HG03196 (cell line): ENCODE data around the gene MPC2.
A peak's percentile ranks its signal among the peaks of the same experiment; 100 is the strongest.
"Not testable (repeated sequence)": the region's sequence is repeated elsewhere in the genome, so short reads cannot be mapped to it uniquely, and the experiment has no call there.

Experiments
- ATAC-seq: cut with Tn5 transposase; IDR thresholded peaks from one replicate; pipeline ENCODE4 v1.9.1; 2021; ENCODE audit not compliant: unreplicated experiment

MPC2 gene

DNA sequence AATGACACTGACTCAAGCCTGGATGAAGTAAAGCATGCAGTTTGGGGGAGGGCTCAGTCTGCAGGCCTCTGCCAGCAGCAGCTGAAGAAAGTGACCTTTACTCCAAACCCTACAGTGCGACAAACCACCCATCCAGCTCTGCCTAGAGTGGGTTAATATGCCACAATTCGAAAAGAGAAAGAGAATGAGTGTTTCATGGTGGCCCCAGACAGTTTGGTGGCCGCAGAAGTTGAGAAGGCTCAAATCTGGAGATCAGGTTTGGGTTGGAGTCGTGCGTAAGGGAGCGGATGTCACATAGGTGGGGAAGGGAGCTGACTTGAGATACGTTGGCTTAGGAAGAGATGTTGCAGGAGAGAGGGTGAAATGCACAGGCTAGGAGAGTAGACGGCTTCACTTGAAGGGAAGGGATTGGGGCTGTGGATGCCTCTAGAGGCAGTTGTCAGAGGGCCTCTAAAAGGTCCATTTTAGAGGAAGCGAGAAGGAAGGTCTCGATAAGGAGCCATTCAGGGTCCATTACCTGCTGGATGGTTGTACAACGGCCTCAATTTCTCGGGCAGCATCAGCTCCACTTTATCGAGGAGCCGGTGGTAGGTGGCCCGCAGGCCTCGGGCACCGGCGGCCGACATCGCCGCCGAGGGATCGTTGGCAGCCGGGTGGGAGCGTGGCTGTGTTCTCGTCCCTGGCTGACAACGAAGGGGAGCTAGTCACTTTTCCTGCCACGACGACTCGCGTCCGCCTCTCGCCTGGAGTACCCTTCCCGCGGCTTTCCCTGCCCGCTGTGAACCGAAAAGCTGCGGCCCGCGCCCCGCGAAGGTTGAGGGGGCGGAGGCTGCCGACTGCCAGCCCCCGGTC lies 1.4 kb downstream of the MPC2 start:
- ATAC-seq = peak; percentile 11

DNA sequence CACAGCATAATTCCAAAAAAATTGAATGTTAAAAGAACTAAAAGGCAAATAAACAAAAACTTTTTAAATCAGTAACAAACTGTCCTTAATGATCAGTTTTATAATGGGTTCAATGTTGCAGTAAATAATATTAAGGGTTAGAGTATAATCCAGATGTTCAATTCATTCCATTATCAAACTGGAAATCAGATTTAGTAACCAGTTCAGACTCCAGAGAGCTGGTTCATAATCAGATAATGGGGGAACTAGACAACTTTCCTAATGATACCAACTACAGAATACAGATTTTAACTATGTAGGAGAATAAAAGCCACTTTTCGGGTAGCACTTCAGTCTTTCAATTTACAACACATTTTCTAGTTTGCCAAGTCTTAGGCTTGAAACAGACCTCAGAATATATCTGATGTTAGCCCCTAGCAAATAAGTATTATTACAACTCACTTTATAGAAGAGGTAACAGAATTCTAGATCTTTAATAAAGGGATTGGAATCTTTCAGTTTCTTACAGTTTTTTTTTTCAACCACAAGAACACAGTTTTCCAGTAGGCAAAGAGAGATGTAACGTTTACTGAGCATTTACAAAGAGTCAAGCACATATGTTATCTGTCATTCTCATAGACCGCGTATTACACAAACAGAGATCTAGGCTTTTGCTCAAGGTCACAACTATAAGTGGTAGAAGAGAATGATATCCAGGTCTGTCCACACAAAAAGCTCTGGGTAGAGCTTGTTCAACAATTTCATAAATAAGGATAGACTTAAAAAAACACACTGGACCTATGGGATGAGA lies 2.3 kb downstream of the MPC2 start:
- no peak for ATAC-seq

DNA sequence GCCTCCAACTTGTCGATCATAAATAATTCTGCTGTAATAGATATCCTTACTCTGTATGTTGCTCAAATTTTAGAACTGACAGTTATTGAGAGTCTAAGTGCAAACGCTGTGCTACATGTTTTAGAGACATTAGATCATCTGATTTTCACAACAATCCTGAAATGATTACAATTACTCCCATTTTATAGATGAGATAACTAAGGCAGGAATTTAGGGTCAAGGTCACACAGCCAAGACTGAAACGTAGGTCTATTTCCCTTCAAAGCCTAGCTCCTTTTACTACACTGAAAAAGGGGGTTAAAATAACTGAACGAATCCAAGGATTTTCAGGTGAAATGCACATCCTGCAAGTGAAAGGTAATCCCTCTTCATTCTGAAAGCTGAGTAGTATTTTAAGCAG lies 3.1 kb downstream of the MPC2 start:
- no peak for ATAC-seq

DNA sequence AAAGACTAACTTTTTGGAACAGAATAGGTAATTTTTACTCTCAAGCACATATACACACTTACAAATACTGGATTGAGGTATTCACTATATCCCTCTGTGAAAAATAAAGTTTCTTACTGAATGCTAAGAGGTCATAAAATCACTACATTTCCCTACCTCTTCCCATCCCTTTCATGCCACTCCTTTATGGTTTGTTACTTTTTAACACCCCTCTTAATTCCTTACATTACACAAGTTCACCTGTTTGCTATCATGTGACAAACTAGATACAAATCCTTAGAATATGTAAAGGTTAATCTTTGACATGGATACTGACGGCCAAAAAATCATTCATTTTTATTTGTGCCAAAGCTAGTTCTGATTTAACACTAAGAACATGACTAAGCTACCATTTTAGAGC lies 7.1 kb downstream of the MPC2 start:
- ATAC-seq = no peak

DNA sequence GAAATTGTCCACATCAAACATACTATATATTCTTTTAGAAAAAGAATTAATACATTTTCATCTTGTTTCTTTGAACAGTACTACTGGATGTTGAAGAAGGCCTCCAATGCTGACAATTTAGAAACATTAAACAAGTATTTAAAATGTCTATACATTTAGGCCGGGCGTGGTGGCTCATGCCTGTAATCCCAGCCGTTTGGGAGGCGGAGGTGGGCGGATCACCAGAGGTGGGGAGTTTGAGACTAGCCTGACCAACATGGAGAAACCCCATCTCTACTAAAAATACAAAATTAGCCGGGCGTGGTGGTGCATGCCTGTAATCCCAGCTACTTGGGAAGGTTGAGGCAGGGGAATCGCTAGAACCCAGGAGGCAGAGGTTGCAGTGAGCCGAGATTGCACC lies 8.0 kb downstream of the MPC2 start:
- not testable (repeated sequence) for ATAC-seq

DNA sequence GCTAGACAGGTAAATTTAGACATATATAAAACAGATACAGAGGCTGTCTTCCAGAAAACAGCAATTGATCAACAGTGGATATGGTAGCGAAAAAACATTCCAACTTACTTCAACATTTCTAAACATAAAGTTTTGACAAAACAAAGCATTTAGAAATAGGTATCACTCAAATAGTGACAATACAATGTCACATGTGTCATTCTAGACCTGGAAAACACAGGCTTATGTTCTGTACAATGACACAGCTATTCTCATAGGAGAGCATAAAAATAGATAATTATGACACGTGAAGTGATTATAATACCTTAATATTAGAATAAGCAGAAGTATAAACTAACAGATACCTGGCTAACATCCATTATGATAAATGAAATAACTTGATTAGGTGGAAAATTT lies 8.4 kb downstream of the MPC2 start:
- ATAC-seq = no peak

DNA sequence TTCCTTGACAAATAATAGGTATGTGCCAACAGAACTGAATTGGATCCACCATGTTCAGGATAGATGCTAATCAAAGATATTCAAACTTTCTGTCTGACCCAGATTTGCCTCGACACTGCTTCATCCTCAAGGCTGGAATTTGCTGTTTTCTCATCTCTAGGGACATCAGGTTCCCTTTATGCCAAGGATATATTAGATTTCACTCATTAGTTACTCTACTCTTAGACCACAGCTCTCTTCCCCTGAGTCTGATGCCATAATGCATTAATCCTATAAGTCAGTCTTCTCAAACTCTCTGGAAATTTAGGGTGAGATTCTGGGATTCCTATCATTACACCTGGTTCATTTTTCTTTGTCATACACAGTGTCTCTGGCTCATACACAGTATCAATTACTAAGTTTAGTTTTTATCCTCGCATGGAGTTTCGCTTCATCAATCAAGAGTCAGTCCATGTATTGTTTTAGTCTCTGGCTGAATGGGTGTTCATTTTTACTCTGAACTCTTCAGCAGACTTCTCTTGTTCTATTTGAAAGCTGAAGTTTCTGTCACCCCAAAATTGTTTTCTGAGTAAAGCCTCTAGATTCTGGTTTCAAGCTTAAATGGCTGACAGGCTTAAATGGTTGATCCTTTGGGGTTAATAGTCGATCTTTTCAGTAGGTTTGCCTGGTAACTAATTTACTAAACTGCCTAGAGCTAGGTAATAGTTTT lies 9.7 kb downstream of the MPC2 start:
- peak; percentile 43 for ATAC-seq

DNA sequence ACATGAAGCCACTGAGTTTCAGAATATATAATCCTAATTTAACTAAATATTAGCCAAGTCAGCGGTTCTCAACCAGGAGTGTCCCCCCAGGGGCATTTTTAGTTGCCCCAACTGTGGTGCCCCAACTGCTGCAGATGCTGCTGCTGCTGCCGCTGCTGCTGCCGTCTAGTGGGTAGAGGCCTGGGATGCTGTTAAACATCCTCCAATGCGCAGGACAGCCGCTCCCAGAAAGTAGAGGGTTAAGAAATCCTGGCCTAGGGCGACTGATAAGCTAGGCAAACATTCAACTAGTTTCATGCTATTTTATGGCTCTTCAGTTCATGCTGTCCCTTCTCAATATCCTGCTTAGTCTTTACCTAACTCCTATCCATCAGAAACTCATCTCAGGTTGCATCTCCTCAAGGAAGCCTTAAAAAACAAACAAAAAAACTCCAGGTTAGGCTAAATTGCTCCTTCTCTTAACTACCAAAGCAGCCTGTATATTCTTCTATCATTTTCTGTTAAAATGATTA lies 10.3 kb downstream of the MPC2 start:
- no peak for ATAC-seq

DNA sequence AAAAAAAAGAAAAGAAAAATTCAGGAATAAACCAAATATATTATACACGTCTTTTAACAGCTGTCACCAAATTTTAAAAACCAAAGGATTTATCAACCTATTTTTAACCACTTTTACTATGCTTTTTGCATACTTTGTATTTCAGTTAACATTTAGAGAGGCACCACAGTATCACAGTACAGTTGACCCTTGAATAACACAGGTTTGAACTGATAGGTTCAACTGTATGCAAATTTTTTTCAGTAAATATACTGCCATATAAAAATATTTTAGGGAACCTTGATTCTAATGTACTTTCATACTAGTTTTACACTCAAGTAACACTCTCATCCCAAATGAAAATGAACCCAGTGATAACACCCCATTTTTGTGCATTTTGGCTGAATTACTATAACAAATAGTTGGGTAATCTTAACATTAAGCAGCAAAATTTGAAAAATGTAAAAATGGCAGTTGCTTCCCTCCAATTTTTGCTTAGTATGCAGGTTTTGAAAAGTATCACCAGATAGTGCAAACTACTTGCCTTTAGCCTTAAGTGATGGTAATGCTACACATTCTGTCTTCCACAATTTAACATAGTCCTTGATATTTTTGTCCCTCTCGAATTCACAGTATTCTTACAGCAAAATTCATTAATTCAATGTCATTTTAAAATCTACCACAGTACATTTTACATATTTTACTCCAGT lies 12.2 kb downstream of the MPC2 start:
- no peak for ATAC-seq

DNA sequence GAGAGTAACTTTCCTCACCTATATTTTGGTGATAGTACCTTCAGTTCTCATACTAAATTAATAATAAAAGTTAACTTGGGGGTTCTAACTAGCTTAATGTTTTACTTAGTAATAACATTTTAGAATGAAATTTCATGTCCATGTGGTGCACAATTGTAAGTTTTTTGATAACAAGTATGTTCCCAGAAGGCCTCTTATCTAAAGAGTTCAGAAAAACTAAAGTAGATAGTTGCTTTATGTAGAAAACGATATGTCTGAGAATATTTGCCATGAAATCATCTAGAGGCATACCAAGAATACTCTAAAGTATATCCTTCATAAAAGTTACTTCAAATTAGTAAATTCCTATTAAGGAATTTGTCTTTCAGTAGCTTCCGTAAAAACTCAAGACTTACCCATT lies 12.8 kb downstream of the MPC2 start:
- ATAC-seq = no peak

DNA sequence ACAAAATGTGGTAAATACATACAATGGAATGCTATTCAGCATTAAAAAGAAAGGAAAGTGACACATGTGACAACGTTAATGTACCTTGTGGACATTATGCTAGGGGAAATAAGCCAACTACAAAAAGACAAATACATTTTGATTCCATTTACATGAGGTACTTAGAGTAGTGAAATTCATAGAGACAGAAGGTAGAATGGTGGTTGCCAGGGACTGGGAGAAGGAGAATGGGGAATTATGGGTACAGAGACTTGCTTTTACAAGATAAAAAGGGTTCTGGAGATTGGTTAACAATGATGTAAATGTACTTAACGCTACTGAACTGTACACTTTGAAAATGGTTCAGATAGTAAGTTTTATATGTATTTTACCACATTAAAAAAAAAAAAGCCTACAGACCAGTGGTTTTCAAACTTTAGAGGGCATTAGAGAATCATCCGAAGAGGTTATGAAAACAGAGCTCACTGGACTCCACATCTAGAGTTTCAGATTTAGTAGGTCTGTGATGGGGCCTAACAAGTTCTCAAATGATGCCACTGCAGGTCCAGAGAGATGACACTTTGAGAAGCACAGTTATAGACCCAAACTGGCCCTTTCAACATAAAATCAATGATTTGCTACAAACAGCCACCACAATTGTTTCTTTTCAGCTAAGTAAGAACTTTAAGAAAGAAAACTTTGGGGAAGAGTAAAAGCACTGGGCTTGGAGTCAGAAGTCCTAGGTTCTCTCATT lies 13.4 kb downstream of the MPC2 start:
- no peak for ATAC-seq

DNA sequence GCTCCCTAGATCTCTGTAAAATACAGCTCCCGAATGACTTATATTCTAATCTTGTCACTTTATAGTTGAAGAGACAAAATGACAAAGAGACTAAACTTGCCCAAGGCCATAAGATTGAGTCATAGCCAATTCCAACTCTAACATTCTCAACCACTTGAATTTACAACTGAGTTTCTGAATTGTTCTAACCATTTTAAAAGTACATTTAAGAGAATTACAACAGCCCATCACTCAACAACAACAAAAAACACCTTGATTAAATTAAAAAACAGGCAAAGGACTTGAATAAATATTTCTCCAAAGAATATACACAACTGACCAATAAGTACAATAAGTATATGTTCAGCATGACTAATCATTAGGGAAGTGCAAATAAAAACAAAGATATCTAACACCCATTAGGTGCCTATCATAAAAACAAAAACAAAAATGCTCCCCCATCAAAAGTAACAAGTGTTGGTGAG lies 14.2 kb downstream of the MPC2 start:
- ATAC-seq = no peak

DNA sequence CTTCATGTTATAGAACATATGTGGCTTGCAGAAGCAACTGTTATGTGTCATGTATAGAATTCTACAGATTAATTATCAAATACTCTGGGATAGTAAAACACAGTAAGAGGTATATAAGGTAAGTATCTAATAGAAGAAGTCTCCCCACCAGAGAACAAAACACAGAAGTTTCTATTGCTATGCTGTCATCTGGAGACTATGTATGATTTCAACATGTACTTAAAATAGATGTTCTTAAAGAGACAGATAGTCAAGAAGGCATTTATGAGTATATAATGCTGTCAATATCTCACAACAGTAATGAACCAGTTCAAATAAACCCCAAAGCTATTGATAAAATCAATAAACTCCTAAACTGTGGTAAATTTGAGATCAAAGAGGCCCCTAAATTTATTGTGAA lies 14.8 kb downstream of the MPC2 start:
- peak; percentile 47 for ATAC-seq

DNA sequence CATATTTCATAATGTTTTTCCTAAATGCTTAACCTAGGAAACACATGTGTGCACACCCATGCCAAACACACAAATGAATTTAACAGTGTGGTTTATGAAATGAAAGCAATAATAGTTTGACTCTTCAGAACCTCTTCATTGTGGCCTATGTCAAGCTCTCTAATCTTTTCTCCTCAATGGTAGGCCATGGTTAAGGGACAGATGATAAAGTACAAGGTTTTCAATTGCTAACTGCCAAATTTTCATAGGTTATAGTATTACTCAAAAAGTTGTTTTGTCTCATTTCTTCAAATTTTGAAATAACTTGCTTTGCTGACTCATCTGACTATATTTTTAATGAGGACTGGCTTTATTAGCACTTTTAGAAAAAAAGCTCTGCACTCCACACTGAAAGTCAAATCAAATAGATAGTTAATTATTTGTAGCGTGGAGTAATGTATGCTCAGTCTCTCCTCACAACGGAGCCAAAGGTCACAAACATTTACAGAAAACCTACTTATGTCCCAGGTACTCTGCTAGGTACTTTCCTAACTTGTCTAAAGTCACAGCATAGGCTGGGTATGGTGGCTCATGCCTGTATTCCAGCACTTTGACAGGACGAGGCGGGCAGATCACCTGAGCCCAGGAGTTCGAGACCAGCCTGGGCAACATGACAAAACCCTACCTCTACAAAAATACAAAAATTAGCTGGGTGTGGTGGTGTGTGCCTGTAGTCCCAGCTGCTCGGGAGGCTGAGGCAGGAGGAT lies 19.9 kb downstream of the MPC2 start:
- ATAC-seq = no peak

DNA sequence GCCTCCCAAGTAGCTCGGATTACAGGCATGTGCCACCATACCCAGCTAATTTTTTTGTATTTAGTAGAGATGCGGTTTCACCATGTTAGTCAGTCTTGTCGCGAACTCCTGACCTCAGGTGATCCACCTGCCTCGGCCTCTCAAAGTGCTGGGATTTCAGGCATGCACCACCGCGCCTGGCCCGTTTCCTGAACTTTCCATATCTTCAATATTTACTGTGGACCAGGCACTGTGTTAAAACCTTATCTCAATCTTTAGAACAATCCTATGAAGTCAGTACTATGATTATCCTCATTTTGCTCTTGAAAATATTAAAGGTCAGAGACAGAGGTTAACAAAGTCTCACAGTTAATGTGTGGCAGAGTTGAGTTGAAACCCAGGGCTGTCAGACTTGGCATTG lies 21.3 kb downstream of the MPC2 start:
- no peak for ATAC-seq

DNA sequence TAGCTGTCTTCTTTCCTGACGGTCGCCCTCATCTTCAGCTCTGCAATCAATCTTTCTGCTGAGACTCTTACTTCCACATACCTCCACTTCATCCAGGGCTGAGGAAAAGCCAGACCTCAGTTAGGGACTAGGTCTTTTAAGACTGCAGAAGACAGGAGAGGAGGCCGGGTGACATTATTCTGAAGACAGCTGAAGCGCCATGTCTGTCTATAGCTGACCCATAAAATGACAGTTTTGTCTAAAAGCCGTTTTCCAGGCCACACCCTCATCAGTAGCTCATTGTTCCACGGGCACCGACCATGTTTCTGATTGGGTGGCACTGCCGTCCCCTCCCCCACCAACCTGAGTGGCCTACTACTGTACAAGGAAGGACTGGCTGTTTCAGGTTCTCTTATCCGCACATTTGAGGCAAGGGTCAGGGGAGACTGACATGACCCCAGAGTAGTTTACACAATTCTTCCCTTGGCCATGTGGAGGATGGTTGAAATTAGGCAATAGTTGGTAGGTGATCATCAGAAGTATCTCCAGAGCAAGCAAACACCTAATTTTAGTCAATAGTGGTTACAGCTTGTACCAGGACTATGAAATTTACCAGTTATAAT lies 22.9 kb downstream of the MPC2 start, which contains the start of gene ADCY10:
Gene ADCY10, minus strand, starts transcription at position 240 of the 602 bp plus-strand sequence. CDS start 8,994 bp downstream, outside the sequence.
- ATAC-seq = no peak

DNA sequence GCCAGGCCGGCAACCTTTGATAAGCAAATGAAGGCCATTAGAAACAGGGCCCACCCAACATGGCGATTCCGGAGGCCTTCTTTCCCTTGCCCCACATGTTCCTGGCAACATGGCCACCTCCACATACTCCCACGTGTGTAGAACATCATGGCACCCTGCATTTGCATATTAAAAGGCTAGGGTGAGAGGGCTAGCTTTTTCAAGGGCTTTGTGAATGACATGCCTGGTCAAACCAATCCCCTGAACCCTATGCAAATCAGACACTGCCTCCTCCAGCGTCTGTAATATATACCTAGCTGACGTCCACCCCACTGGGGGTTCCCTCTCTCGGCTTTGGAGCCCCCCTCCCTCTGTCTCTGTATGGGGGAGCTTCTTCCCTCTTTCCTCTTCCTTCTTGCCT lies 24.6 kb downstream of the MPC2 start:
- no peak for ATAC-seq

DNA sequence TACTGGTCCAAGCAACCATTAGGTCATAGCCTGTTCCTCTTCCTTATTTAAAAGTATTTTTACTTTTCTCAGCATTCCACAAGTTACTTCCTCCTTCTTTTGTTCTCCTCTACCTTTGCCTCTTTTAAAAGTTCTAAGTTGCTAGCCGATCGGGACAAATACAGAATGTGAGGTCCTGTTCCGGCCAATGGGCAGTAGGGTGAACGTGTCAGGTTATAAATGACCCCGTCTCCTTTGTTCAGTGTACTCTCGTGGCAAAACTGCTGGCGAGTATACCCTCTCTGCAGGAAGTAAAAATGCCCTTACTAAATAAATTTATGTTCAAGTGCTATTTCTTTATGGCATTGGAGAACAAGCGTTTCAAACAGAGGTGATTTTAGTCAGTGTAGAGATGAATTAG lies 25.5 kb downstream of the MPC2 start:
- ATAC-seq = no peak

DNA sequence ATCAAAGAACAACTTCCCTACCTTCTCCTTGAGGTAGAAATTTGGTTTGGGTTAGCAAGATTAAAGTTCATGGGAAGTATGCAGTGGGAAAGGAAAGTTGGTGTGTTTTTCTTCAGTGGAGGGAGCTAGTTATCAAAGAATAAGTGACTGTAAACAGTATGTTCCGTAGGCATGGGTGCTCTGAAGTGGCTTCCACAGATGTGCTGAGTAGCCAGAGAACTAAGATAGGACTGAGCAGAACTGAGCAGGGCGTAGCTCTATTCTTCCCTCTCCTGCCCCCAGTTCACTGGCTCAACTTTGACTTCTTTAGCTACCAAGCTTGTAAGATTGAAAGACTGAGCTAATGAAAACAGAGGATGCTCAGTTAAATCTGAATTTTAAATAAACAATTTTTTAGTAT lies 26.3 kb downstream of the MPC2 start:
- ATAC-seq = no peak
